Glomerular visceral epithelial cell (primary cell): ENCODE results near the gene AAR2.

Experiments
- DNase-seq: peaks from one replicate; pipeline ENCODE4 v3.0.0-alpha.2; 2016; ENCODE audit errors: extremely low spot score

Gene AAR2

GRCh38 chr20:36279776-36280175 is 43.5 kb downstream of the AAR2 start:
- no peak for DNase-seq

- no peak for DNase-seq
Measured at GRCh38 chr20:36281785-36282380, 45.6 kb downstream of the AAR2 start.

GRCh38 chr20:36284751-36285150 is 48.5 kb downstream of the AAR2 start:
- no peak for DNase-seq

- DNase-seq = no peak
Measured at GRCh38 chr20:36285746-36286447, 49.6 kb downstream of the AAR2 start.

- no peak for DNase-seq
Measured at GRCh38 chr20:36297656-36298055, 61.4 kb downstream of the AAR2 start.

GRCh38 chr20:36298061-36298460 is 61.8 kb downstream of the AAR2 start:
- DNase-seq = no peak

- no peak for DNase-seq
Measured at GRCh38 chr20:36298795-36299339, 62.6 kb downstream of the AAR2 start.

- DNase-seq = no peak
Measured at GRCh38 chr20:36299459-36299858, 63.2 kb downstream of the AAR2 start.

- DNase-seq = no peak
Measured at GRCh38 chr20:36301359-36302119, 65.3 kb downstream of the AAR2 start.

- no peak for DNase-seq
Measured at GRCh38 chr20:36303020-36303595, 66.8 kb downstream of the AAR2 start.

GRCh38 chr20:36303831-36304230 is 67.6 kb downstream of the AAR2 start:
- DNase-seq = no peak

GRCh38 chr20:36304786-36305495 is 68.7 kb downstream of the AAR2 start:
- no peak for DNase-seq

GRCh38 chr20:36305602-36306551 is 69.6 kb downstream of the AAR2 start, which contains the start of gene DLGAP4:
Gene DLGAP4 (plus strand): TSS chr20:36306339. CDS start chr20:36431718, 125,379 bp downstream.
- no peak for DNase-seq
